Breast epithelium (tissue), 3 donors: ENCODE data around the gene TSPAN17.

Source experiments
- POLR2A ChIP-seq: fragments of 450-650 bp; IDR thresholded peaks from one replicate; pipeline ENCODE4 v1.6.1; 2016; ENCODE audit warnings: antibody characterized with exemption, mild to moderate bottlenecking, moderate library complexity
- TF ChIP-seq, protein P1 (sequence below), 3 donors: fragments of 450-650 bp; IDR thresholded peaks; one replicate each; pipeline ENCODE4 v1.5.1; 2016 to 2017; ENCODE audit warnings: antibody characterized with exemption in 3 of 3, mild to moderate bottlenecking in 3 of 3, moderate library complexity in 3 of 3

DNA sequence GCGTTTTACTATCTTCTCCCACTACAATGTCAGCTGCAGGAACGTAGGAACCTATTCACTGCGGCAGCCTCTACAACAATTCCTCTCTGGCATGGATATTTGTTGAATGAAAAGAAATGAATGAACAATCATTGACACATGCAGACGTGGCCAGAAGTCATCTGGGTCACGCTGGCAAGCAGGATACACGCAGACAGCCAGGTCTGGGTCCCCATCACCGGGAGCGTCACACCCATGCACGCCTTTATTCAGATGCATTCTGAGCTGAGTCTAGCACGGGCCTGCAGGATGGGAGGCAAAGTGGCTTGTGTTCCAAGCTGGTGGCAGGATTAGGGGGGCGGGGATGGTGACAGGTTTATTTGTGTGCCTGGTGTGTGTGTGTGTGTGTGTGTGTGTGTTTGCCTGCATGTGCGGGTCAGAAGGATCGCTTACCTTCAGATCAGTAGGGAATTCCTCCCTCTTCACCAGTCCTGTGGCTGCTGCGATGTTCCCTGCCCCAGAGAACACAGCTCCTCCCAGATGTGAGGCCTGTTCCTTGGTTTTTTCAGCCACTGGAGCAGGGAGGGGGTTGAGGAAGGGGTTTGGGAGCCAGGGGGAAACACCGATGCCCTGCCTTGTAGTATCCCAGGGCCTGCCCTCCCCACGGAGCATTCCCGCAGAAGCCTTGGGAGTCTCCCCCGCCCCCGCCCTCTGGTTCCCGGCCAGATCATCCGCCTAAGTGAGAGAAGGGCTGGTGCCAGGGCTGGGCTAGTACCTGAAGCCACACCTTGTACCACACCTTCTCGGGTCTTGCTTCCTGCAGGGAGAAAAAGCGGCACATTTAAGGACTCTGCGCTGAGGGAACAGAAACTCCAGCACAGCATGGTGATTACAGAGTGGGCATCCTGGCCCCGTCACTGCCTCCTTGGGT is 21.1 kb upstream of the TSPAN17 start:
- TF ChIP-seq POLR2A = no peak
- TF ChIP-seq, protein P1, sequence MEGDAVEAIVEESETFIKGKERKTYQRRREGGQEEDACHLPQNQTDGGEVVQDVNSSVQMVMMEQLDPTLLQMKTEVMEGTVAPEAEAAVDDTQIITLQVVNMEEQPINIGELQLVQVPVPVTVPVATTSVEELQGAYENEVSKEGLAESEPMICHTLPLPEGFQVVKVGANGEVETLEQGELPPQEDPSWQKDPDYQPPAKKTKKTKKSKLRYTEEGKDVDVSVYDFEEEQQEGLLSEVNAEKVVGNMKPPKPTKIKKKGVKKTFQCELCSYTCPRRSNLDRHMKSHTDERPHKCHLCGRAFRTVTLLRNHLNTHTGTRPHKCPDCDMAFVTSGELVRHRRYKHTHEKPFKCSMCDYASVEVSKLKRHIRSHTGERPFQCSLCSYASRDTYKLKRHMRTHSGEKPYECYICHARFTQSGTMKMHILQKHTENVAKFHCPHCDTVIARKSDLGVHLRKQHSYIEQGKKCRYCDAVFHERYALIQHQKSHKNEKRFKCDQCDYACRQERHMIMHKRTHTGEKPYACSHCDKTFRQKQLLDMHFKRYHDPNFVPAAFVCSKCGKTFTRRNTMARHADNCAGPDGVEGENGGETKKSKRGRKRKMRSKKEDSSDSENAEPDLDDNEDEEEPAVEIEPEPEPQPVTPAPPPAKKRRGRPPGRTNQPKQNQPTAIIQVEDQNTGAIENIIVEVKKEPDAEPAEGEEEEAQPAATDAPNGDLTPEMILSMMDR (IDR thresholded peaks at IDR 0.05) = no peak
